Spleen (tissue), 11 donors: ENCODE results near the gene HDDC2. TPM values are rescaled to one million over a fixed set of nuclear protein-coding genes. Genes with fewer than 3 reads are reported as not detected.

ENCODE experiments used
- DNase-seq: peaks from one replicate; pipeline ENCODE4 v3.0.0-alpha.2; 2020
- H3K27ac ChIP-seq, 8 donors: fragments of 200-600 bp; sonication (generic) in 7 of 8; 1 replicate in 4 of 8; 2 replicates in 4 of 8; pipeline versions ENCODE4 v1.5.0 to v1.8.0; 2016 to 2021; ENCODE audit warnings: inconsistent platforms in 4 of 8, mild to moderate bottlenecking in 4 of 8, moderate library complexity in 1 of 8
- H3K27me3 ChIP-seq, 7 donors: fragments of 200-600 bp; sonication (generic) in 6 of 7; replicated peaks in 1 of 7; 1 replicate in 4 of 7; 2 replicates in 3 of 7; pipeline versions ENCODE4 v1.5.0 to v1.8.0; 2016 to 2021; ENCODE audit warnings: inconsistent platforms in 3 of 7, mild to moderate bottlenecking in 1 of 7
- H3K36me3 ChIP-seq, 6 donors: fragments of 200-600 bp; sonication (generic) in 5 of 6; 1 replicate in 4 of 6; 2 replicates in 2 of 6; pipeline versions ENCODE4 v1.5.0 to v1.8.0; 2016 to 2021; ENCODE audit warnings: inconsistent platforms in 2 of 6
- H3K4me1 ChIP-seq, 6 donors: fragments of 200-600 bp; sonication (generic) in 5 of 6; 1 replicate in 3 of 6; 2 replicates in 3 of 6; pipeline versions ENCODE4 v1.5.0 to v1.8.0; 2016 to 2021; ENCODE audit warnings: inconsistent platforms in 3 of 6
- H3K4me3 ChIP-seq, 8 donors: fragments of 200-600 bp; sonication (generic) in 7 of 8; 1 replicate in 4 of 8; 2 replicates in 4 of 8; pipeline versions ENCODE4 v1.5.0 to v1.8.0; 2016 to 2021; ENCODE audit warnings: inconsistent platforms in 4 of 8, mild to moderate bottlenecking in 4 of 8, moderate library complexity in 2 of 8
- H3K9me3 ChIP-seq, 8 donors: fragments of 200-600 bp; sonication (generic) in 7 of 8; 1 replicate in 4 of 8; 2 replicates in 4 of 8; pipeline versions ENCODE4 v1.5.0 to v1.8.0; 2016 to 2021; ENCODE audit warnings: inconsistent platforms in 4 of 8
- CTCF ChIP-seq, 11 experiments: fragments of 200-600 bp in 7 of 11; fragments of 450-650 bp in 4 of 11; sonication (generic) in 4 of 11; IDR thresholded peaks in 8 of 11; conservative IDR thresholded peaks in 3 of 11; 1 replicate in 7 of 11; 2 replicates in 4 of 11; pipeline versions ENCODE4 v1.4.0 to v1.8.0; 2016 to 2021; ENCODE audit warnings: antibody characterized with exemption in 11 of 11, inconsistent platforms in 4 of 11, mild to moderate bottlenecking in 1 of 11
- POLR2A ChIP-seq, 3 donors: fragments of 450-650 bp; IDR thresholded peaks; one replicate each; pipeline ENCODE4 v1.5.1; 2017; ENCODE audit warnings: antibody characterized with exemption in 3 of 3, mild to moderate bottlenecking in 1 of 3
- POLR2AphosphoS5 ChIP-seq, 3 donors: sonication (generic); formaldehyde crosslinking; IDR thresholded peaks; one replicate each; pipeline ENCODE4 v1.5.1; 2017; ENCODE audit warnings: antibody characterized with exemption in 3 of 3
- WGBS, 5 donors: extraction: QIAGEN DNeasy Blood & Tissue Kit in 3 of 5; methylation state at CpG; one replicate each; pipeline versions ENCODE4 v1.1.5 to v1.1.7; 2013 to 2018; 5-methylcytosine and 5-hydroxymethylcytosine counted together
- intact Hi-C: fragments of 100-400 bp; cut with DNase I; formaldehyde crosslinking; loops from one replicate; pipeline ENCODE4 v1.15.0; 2023; ENCODE audit warnings: low total_unique reads
- polyA plus RNA-seq, 3 donors: library from polyadenylated mRNA; stranded (reverse); fragments of 200-250 nt; gene quantifications; one replicate each; pipeline ENCODE4 v1.2.1, GENCODE V29; 2013
- total RNA-seq, 7 donors: library from RNA; depleted of rRNA in 3 of 7; stranded (reverse); fragments of >200 nt in 3 of 7; fragmentation: NEBNext Ultra II Directional in 4 of 7; extraction: Animal tissue kit (Norgen Biotek cat#: 25700) in 4 of 7; gene quantifications; one replicate each; pipeline versions ENCODE4 v1.1.0 to v1.2.1, GENCODE V29; 2016 to 2021
- donor health status: healthy with polysubstance abuse.
- donor health status: DM: no; HTN: no; CAD: no; lungs with moderate emphysema.
- donor health status: DM: no; HTN: no; CAD: no.
- donor health status: Bipolar disorder and iron deficiency.
- donor health status: healthy.
- donor health status: DM: no; HTN: no; CAD: no.
- donor health status: DM: yes; HTN: yes; CAD: no.

HDDC2 gene
- total and polyA plus RNA-seq, 10 donors, result 22.4 to 68.7 (median 38.7) TPM

GRCh38 chr6:125273251-125273650 is 28.5 kb downstream of the HDDC2 start:
- H3K9me3 ChIP-seq, result no peaks in the 10 kb centered on the region
- 97 to 100% (median 97%) methylated on average over 7 to 8 of the region's 8 CpGs for WGBS, 5 donors
- TF ChIP-seq POLR2A (IDR thresholded peaks at IDR 0.05) (no peak), POLR2AphosphoS5 (IDR thresholded peaks at IDR 0.05) (no peak), CTCF (IDR thresholded peaks at IDR 0.05 in 8 of 11, conservative IDR thresholded peaks at IDR 0.05 in 3 of 11) (no peak)
- DNase-seq, result no peak
- intact Hi-C loops, result no loop called here
- no peak overlapping the region for H3K27ac ChIP-seq
- no peaks in the 10 kb centered on the region for H3K27me3 ChIP-seq
- no peaks in the 10 kb centered on the region for H3K4me1 ChIP-seq
- H3K36me3 ChIP-seq, result peaks cover 0 to 73% (median 38%) of the 10 kb centered on the region in 6 donors
- H3K4me3 ChIP-seq, result no peak overlapping the region

- TF ChIP-seq POLR2AphosphoS5 (IDR thresholded peaks at IDR 0.05) (no peak), CTCF (IDR thresholded peaks at IDR 0.05 in 8 of 11, conservative IDR thresholded peaks at IDR 0.05 in 3 of 11) (no peak), POLR2A (IDR thresholded peaks at IDR 0.05) (no peak)
- no peak for DNase-seq
- Histone ChIP-seq H3K4me3 (no peak overlapping the region), H3K9me3 (no peaks in the 10 kb centered on the region), H3K4me1 (no peaks in the 10 kb centered on the region), H3K27ac (no peak overlapping the region), H3K36me3 (peaks cover 0 to 59% (median 33%) of the 10 kb centered on the region in 6 donors), H3K27me3 (no peaks in the 10 kb centered on the region)
- WGBS, 5 donors, result 91 to 99% (median 95%) methylated on average over 6 to 8 of the region's 8 CpGs
- intact Hi-C loops, result no loop called here
Observed at GRCh38 chr6:125271486-125272159, 30.1 kb downstream of the HDDC2 start.

- Histone ChIP-seq H3K4me3 (no peak overlapping the region), H3K36me3 (peaks cover 0 to 47% (median 24%) of the 10 kb centered on the region in 6 donors), H3K4me1 (no peaks in the 10 kb centered on the region), H3K27ac (no peak overlapping the region), H3K9me3 (no peaks in the 10 kb centered on the region), H3K27me3 (no peaks in the 10 kb centered on the region)
- TF ChIP-seq POLR2AphosphoS5 (IDR thresholded peaks at IDR 0.05) (no peak), CTCF (IDR thresholded peaks at IDR 0.05 in 8 of 11, conservative IDR thresholded peaks at IDR 0.05 in 3 of 11) (no peak), POLR2A (IDR thresholded peaks at IDR 0.05) (no peak)
- WGBS, 5 donors, result 94 to 100% (median 97%) methylated on average over 4 of the region's 4 CpGs
- DNase-seq, result no peak
- intact Hi-C loops, result no loop called here
Observed at GRCh38 chr6:125270380-125270779, 31.4 kb downstream of the HDDC2 start.

GRCh38 chr6:125269328-125269985 is 32.3 kb downstream of the HDDC2 start:
- no peaks in the 10 kb centered on the region for H3K4me1 ChIP-seq
- no peaks in the 10 kb centered on the region for H3K9me3 ChIP-seq
- H3K27ac ChIP-seq, result no peak overlapping the region
- no peak overlapping the region for H3K4me3 ChIP-seq
- WGBS, 5 donors, result 86 to 94% (median 91%) methylated on average over 7 of the region's 7 CpGs
- TF ChIP-seq POLR2AphosphoS5 (IDR thresholded peaks at IDR 0.05) (no peak), POLR2A (IDR thresholded peaks at IDR 0.05) (no peak), CTCF (IDR thresholded peaks at IDR 0.05 in 8 of 11, conservative IDR thresholded peaks at IDR 0.05 in 3 of 11) (no peak)
- peaks cover 0 to 37% (median 21%) of the 10 kb centered on the region in 6 donors for H3K36me3 ChIP-seq
- intact Hi-C loops, result no loop called here
- no peaks in the 10 kb centered on the region for H3K27me3 ChIP-seq
- DNase-seq, result no peak
